Measurements from ENCODE around the gene ABCA2.

DNA sequence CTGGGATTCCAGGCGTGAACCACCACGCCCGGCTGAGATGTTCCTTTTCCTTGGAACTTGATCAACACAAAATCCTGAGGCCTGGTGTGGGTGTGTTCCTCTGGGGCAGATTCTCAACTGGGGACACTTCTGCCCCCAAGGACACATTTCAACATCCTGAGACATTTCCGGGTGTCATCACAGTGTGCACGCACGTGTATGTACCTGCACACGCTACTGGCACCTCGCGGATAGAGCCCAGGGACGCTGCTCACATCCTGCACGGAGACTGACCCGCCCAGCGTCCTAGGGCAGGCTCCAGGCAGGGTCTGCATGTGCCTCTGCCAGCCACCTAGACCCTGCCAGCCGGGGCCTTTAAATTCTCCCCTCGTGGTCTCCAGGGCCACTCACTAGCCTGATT, 34.3 kb upstream of the ABCA2 start:
- TF ChIP-seq, protein P1, sequence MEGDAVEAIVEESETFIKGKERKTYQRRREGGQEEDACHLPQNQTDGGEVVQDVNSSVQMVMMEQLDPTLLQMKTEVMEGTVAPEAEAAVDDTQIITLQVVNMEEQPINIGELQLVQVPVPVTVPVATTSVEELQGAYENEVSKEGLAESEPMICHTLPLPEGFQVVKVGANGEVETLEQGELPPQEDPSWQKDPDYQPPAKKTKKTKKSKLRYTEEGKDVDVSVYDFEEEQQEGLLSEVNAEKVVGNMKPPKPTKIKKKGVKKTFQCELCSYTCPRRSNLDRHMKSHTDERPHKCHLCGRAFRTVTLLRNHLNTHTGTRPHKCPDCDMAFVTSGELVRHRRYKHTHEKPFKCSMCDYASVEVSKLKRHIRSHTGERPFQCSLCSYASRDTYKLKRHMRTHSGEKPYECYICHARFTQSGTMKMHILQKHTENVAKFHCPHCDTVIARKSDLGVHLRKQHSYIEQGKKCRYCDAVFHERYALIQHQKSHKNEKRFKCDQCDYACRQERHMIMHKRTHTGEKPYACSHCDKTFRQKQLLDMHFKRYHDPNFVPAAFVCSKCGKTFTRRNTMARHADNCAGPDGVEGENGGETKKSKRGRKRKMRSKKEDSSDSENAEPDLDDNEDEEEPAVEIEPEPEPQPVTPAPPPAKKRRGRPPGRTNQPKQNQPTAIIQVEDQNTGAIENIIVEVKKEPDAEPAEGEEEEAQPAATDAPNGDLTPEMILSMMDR (conservative IDR thresholded peaks at IDR 0.05 in 1 of 2, IDR thresholded peaks at IDR 0.05 in 1 of 2; ENCODE audit: extremely low read depth in 1 of 2, insufficient read depth in 1 of 2, low read depth in 1 of 2, low read length in 2 of 2), result no peak
- TF ChIP-seq EZH2 (IDR thresholded peaks at IDR 0.05; ENCODE audit: borderline replicate concordance, low read length), result no peak
